HG02981 (cell line): ENCODE measurements around the gene ALDH1B1.
"Not testable (repeated sequence)": the region's sequence is repeated elsewhere in the genome, so short reads cannot be mapped to it uniquely, and the experiment has no call there.

Experiments used
- ATAC-seq: cut with Tn5 transposase; IDR thresholded peaks from one replicate; pipeline ENCODE4 v1.9.1; 2021; ENCODE audit warnings: mild to moderate bottlenecking, moderate library complexity; ENCODE audit not compliant: unreplicated experiment

ALDH1B1 gene

GRCh38 chr9:38360839-38361472 is 31.5 kb upstream of the ALDH1B1 start:
- ATAC-seq: no peak

GRCh38 chr9:38361473-38361850 is 31.0 kb upstream of the ALDH1B1 start:
- ATAC-seq: no peak

- peak; percentile 60 for ATAC-seq
Observed at GRCh38 chr9:38362852-38363588, 29.5 kb upstream of the ALDH1B1 start.

GRCh38 chr9:38363589-38363925 is 28.9 kb upstream of the ALDH1B1 start:
- ATAC-seq: no peak

GRCh38 chr9:38367898-38368297 is 24.6 kb upstream of the ALDH1B1 start:
- ATAC-seq: no peak

GRCh38 chr9:38368731-38369130 is 23.8 kb upstream of the ALDH1B1 start:
- ATAC-seq: no peak

GRCh38 chr9:38370176-38370575 is 22.3 kb upstream of the ALDH1B1 start:
- no peak for ATAC-seq

GRCh38 chr9:38371495-38371894 is 21.0 kb upstream of the ALDH1B1 start:
- ATAC-seq: no peak

- ATAC-seq: no peak
Observed at GRCh38 chr9:38372762-38373619, 19.5 kb upstream of the ALDH1B1 start.

GRCh38 chr9:38373679-38374078 is 18.8 kb upstream of the ALDH1B1 start:
- ATAC-seq: no peak

- ATAC-seq: no peak
Observed at GRCh38 chr9:38374847-38375571, 17.5 kb upstream of the ALDH1B1 start.

- ATAC-seq: no peak
Observed at GRCh38 chr9:38375572-38375963, 16.9 kb upstream of the ALDH1B1 start.

GRCh38 chr9:38376021-38376670 is 16.4 kb upstream of the ALDH1B1 start:
- ATAC-seq: no peak

- ATAC-seq: not testable (repeated sequence)
Observed at GRCh38 chr9:38377336-38378083, 15.0 kb upstream of the ALDH1B1 start.

- ATAC-seq: no peak
Observed at GRCh38 chr9:38380230-38380871, 12.2 kb upstream of the ALDH1B1 start.

- ATAC-seq: no peak
Observed at GRCh38 chr9:38380872-38381534, 11.5 kb upstream of the ALDH1B1 start.

- ATAC-seq: no peak
Observed at GRCh38 chr9:38382141-38382540, 10.4 kb upstream of the ALDH1B1 start.

- no peak for ATAC-seq
Observed at GRCh38 chr9:38384990-38385848, 7.3 kb upstream of the ALDH1B1 start.
